ENCODE measurements around the gene CARS2. TPM values are rescaled to one million over a fixed set of nuclear protein-coding genes. Genes with fewer than 3 reads are reported as not detected.

Gene CARS2
- total RNA-seq, 1 donor = 64.7 TPM

- no peak overlapping the region for H3K4me3 ChIP-seq (ENCODE audit: low read depth, low read length)
- no peak for TF ChIP-seq CTCF (IDR thresholded peaks at IDR 0.05; ENCODE audit: insufficient read depth, low read length)
- no peak for DNase-seq (ENCODE audit: low read depth)
Measured at GRCh38 chr13:110638814-110639806, 66.8 kb downstream of the CARS2 start.

- H3K4me3 ChIP-seq (ENCODE audit: low read depth, low read length) = no peak overlapping the region
- no peak for TF ChIP-seq CTCF (IDR thresholded peaks at IDR 0.05; ENCODE audit: insufficient read depth, low read length)
- DNase-seq (ENCODE audit: low read depth) = no peak
Measured at GRCh38 chr13:110638257-110638656, 67.7 kb downstream of the CARS2 start.

GRCh38 chr13:110637747-110638146 is 68.2 kb downstream of the CARS2 start:
- TF ChIP-seq CTCF (IDR thresholded peaks at IDR 0.05; ENCODE audit: insufficient read depth, low read length) = no peak
- no peak for DNase-seq (ENCODE audit: low read depth)
- no peak overlapping the region for H3K4me3 ChIP-seq (ENCODE audit: low read depth, low read length)

- no peak overlapping the region for H3K4me3 ChIP-seq (ENCODE audit: low read depth, low read length)
- DNase-seq (ENCODE audit: low read depth) = no peak
- no peak for TF ChIP-seq CTCF (IDR thresholded peaks at IDR 0.05; ENCODE audit: insufficient read depth, low read length)
Measured at GRCh38 chr13:110637275-110637674, 68.6 kb downstream of the CARS2 start.

GRCh38 chr13:110636701-110637201 is 69.2 kb downstream of the CARS2 start:
- no peak overlapping the region for H3K4me3 ChIP-seq (ENCODE audit: low read depth, low read length)
- no peak for DNase-seq (ENCODE audit: low read depth)
- no peak for TF ChIP-seq CTCF (IDR thresholded peaks at IDR 0.05; ENCODE audit: insufficient read depth, low read length)

- TF ChIP-seq CTCF (IDR thresholded peaks at IDR 0.05; ENCODE audit: insufficient read depth, low read length) = no peak
- no peak for DNase-seq (ENCODE audit: low read depth)
- no peak overlapping the region for H3K4me3 ChIP-seq (ENCODE audit: low read depth, low read length)
Measured at GRCh38 chr13:110636053-110636475, 69.9 kb downstream of the CARS2 start.

All from fibroblast of the aortic adventitia (primary cell).